Type B pancreatic cell (in vitro differentiated cells): ENCODE measurements around the gene AURKAIP1. TPM values are rescaled to one million over a fixed set of nuclear protein-coding genes. Genes with fewer than 3 reads are reported as not detected.

Source experiments
- DNase-seq: peaks from one replicate; pipeline ENCODE4 v3.0.0; 2021; ENCODE audit warnings: mixed read lengths; ENCODE audit not compliant: unreplicated experiment; ENCODE audit errors: extremely low spot score
- H3K27ac Mint-ChIP-seq: 2 replicates; pipeline ENCODE4 v1.8.0; 2021; ENCODE audit warnings: mild to moderate bottlenecking, mixed read lengths
- H3K27me3 Mint-ChIP-seq: 2 replicates; pipeline ENCODE4 v1.8.0; 2021; ENCODE audit warnings: mixed read lengths
- H3K36me3 Mint-ChIP-seq: 2 replicates; pipeline ENCODE4 v1.8.0; 2021; ENCODE audit warnings: mixed read lengths
- H3K4me1 Mint-ChIP-seq: one replicate; pipeline ENCODE4 v1.8.0; 2021; ENCODE audit warnings: mixed read lengths; ENCODE audit not compliant: unreplicated experiment
- H3K4me3 Mint-ChIP-seq: 2 replicates; pipeline ENCODE4 v1.8.0; 2021; ENCODE audit warnings: mild to moderate bottlenecking, mixed read lengths
- H3K9me3 Mint-ChIP-seq: 2 replicates; pipeline ENCODE4 v1.8.0; 2021; ENCODE audit warnings: mixed read lengths
- total RNA-seq: library from RNA; stranded (reverse); gene quantifications from 2 replicates; pipeline ENCODE4 v1.2.1, GENCODE V29; 2021; ENCODE audit warnings: low replicate concordance
- TF ChIP-seq, protein P1 (sequence below): fragments of 200-600 bp; sonication (generic); conservative IDR thresholded peaks from 2 replicates; pipeline ENCODE4 v1.5.0; 2021; ENCODE audit warnings: antibody characterized with exemption, mild to moderate bottlenecking

Gene AURKAIP1
- total RNA-seq, 1 donor from 2014 or later = 122 TPM

DNA sequence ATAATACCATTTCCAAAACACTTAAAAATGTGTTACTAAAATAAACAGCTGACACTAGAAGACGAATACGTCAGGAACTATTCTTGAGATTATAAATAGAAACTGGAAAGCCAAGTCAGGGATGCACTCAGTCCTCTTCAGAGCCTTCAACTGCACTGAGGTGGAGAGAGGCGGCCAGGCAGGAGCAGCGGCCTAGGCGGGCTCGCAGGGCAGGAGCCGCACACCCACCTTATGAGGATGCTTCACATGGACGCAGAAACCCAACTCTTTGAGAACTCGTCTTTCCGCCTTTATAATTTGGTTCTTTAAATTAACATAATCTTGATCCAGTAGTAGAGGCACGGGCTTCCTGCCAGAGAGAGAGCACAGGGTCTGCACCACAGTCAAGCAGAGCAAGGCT lies 20.2 kb upstream of the AURKAIP1 start:
- Mint-ChIP-seq H3K9me3 (no peaks in the 10 kb centered on the region), H3K27ac (peak overlapping the region; percentile 7)

DNA sequence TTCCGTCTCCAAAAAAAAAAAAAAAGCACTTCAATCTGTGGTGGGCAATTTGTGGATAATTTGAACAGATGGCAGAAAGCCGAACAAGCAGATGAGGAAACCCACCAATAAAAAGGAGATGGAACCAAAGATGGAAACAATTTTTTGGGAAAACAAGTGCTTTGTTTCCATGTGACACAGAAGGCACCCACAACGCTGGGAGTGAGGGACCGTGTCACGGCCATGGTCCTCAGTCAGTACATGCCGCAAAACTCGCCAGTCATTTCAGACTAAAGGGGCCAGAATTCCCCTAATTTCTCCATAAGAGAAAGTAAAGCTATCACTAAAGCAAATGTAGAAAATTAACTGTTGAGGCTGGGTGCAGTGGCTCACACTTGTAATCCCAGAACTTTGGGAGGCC lies 19.1 kb upstream of the AURKAIP1 start:
- Mint-ChIP-seq H3K9me3 (no peaks in the 10 kb centered on the region), H3K27ac (no peak overlapping the region), H3K27me3 (no peaks in the 10 kb centered on the region), H3K4me3 (no peak overlapping the region), H3K4me1 (peaks cover 4% of the 10 kb centered on the region), H3K36me3 (peaks cover 38% of the 10 kb centered on the region)
- DNase-seq = no peak
- TF ChIP-seq, protein P1, sequence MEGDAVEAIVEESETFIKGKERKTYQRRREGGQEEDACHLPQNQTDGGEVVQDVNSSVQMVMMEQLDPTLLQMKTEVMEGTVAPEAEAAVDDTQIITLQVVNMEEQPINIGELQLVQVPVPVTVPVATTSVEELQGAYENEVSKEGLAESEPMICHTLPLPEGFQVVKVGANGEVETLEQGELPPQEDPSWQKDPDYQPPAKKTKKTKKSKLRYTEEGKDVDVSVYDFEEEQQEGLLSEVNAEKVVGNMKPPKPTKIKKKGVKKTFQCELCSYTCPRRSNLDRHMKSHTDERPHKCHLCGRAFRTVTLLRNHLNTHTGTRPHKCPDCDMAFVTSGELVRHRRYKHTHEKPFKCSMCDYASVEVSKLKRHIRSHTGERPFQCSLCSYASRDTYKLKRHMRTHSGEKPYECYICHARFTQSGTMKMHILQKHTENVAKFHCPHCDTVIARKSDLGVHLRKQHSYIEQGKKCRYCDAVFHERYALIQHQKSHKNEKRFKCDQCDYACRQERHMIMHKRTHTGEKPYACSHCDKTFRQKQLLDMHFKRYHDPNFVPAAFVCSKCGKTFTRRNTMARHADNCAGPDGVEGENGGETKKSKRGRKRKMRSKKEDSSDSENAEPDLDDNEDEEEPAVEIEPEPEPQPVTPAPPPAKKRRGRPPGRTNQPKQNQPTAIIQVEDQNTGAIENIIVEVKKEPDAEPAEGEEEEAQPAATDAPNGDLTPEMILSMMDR = no peak

More for the DNA sequence above, 20.2 kb upstream of the AURKAIP1 start:
- no peak for DNase-seq
- H3K4me3 Mint-ChIP-seq = peak overlapping the region; percentile 24
- TF ChIP-seq, protein P1 = no peak
- peaks cover 4% of the 10 kb centered on the region for H3K4me1 Mint-ChIP-seq
- H3K36me3 Mint-ChIP-seq = peaks cover 33% of the 10 kb centered on the region
- no peaks in the 10 kb centered on the region for H3K27me3 Mint-ChIP-seq

DNA sequence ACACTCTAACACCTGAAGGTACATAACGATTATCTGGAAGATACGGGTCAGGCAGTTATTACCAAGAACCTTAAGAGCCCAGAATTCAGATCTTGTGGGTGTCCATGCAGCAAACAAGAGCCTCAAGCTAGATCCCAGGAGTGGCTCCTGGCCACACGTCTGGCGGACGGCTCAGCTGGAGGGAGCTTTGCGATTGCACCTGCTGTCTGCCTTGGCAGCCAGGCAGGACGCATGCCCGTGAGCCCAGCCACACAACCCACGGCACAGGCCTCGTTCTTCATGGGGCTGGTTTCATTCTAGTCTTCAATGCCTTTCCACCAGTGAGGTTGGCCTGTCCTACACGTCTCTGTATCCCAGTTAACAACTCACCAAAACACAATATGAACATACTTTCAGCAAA lies 18.4 kb upstream of the AURKAIP1 start:
- H3K9me3 Mint-ChIP-seq = no peaks in the 10 kb centered on the region
- H3K4me3 Mint-ChIP-seq = no peak overlapping the region
- TF ChIP-seq, protein P1 = no peak
- H3K27me3 Mint-ChIP-seq = no peaks in the 10 kb centered on the region
- H3K4me1 Mint-ChIP-seq = peaks cover 4% of the 10 kb centered on the region
- H3K36me3 Mint-ChIP-seq = peaks cover 38% of the 10 kb centered on the region
- no peak overlapping the region for H3K27ac Mint-ChIP-seq
- DNase-seq = no peak

DNA sequence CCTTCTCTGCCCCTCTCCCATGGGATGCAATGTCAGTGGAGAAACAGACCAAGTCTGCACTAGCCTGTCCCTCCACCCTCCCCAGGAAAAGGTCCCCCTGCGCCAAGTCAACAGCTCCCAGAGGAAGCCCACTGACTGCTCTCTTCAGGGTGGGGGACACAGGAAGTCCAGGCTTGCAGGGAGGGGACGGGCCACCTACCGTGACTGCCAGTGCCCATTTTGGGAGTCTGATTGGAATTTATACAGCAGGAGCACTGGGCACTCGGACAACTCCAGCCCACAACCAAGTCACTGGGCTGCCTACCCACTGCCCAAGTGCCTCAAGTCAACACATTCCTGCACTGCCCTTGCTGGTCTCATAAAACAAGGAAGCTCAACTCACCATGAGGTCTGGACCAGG lies 18.0 kb upstream of the AURKAIP1 start:
- Mint-ChIP-seq H3K27ac (no peak overlapping the region), H3K27me3 (no peaks in the 10 kb centered on the region), H3K4me3 (no peak overlapping the region), H3K9me3 (no peaks in the 10 kb centered on the region), H3K36me3 (peaks cover 38% of the 10 kb centered on the region), H3K4me1 (peaks cover under 1% of the 10 kb centered on the region)
- TF ChIP-seq, protein P1 = no peak
- no peak for DNase-seq

DNA sequence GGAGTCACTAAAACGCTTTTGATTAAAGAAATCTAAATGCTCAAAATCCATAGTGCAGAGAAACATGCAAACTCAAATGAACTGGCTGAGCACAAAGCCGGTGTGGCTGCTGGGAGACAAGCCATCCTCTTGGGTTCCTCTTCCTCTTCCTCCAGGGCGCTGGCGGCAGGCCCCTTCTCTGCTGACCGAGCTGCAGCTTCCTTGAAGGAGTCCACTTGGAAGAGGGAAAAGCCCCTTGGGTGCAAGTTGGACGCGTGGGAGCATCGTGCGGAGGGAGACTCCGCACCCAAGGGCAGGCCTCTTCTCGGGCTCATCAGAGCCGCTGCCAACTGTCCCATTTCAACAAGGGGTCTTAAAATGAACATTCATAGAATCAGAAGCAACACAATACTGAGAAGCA lies 16.2 kb upstream of the AURKAIP1 start:
- H3K27me3 Mint-ChIP-seq = no peaks in the 10 kb centered on the region
- no peak overlapping the region for H3K4me3 Mint-ChIP-seq
- TF ChIP-seq, protein P1 = no peak
- no peak overlapping the region for H3K27ac Mint-ChIP-seq
- no peaks in the 10 kb centered on the region for H3K9me3 Mint-ChIP-seq
- H3K36me3 Mint-ChIP-seq = peaks cover 43% of the 10 kb centered on the region
- no peaks in the 10 kb centered on the region for H3K4me1 Mint-ChIP-seq
- no peak for DNase-seq

DNA sequence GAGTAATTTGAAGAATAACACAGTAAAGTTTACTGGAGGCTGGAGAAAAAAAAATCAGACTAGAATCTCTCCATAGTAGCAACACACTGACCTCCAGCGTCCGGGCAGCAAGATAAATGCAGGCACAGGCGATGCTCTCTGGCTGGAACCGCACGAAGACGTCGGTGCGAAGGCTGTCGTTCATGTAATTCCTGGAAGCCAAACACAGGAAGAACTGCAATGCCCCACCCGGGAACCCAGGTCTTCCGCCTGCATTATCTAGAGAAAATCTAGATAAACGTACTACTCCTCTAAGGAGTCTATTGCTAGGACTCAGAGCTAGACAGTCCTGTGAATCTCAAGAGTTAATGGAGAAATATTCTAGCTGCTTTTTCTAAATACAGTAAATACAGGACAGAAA lies 15.7 kb upstream of the AURKAIP1 start:
- H3K4me3 Mint-ChIP-seq = no peak overlapping the region
- no peaks in the 10 kb centered on the region for H3K9me3 Mint-ChIP-seq
- H3K36me3 Mint-ChIP-seq = peaks cover 43% of the 10 kb centered on the region
- TF ChIP-seq, protein P1 = no peak
- H3K4me1 Mint-ChIP-seq = no peaks in the 10 kb centered on the region
- H3K27ac Mint-ChIP-seq = no peak overlapping the region
- no peaks in the 10 kb centered on the region for H3K27me3 Mint-ChIP-seq
- DNase-seq = no peak
